ENCODE data around the gene NFIB.

The NFIB gene

DNA sequence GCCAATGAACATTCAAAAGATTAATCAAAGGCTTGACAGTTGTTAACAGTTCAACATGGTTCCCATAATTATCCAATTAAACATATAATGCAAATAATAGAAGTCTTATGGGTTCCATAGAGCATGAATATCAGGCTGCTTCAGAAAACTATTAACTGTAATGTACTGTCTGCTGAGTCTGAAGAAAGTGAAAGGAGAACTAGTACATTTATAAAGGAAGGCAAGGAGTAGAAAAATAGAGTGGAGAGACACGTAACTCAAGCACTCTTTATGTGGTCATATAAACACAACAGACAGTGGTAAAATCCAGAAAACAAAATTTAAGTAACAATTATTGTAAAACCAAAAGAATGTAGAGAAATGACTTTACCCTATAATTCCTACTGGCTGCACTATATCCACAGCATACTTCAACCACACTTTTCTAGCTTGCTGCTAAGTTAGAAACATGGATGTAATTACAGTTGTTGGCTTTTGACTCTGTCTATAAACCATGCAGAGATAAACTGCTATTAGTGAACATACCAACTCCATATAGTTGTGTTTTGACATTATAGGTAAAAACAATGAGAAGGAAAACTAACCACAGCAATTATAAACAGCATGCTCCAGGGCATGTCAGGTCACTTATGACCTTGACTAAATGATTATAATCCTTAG, 32.7 kb downstream of the NFIB start:
- in situ Hi-C loops (cut with MboI; ENCODE audit: low sequenced_read_pairs), result no loop called here

GRCh38 chr9:14279671-14280070, 34.3 kb downstream of the NFIB start:
- in situ Hi-C loops (cut with MboI; ENCODE audit: low sequenced_read_pairs), result no loop called here

DNA sequence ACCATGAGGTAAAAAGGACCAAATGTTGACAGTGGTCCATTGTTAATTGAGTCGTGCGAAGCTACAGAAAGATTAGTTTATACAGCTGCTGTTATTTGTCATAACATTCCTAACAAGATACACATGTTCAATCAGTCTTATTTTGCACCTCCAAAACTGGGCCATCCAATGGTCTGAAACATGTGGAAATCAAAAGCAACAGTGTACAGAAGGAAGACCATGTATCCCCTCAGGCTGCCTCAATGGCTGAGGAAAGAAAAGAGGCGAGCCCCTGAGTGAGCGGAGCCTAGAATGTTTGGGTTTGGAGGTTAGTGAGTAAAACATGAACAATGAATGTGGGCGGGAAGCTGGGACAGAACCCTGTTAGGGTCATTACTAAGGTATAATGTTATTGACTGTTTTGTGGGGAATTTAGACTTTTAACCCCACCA, 35.6 kb downstream of the NFIB start:
- in situ Hi-C loops (cut with MboI; ENCODE audit: low sequenced_read_pairs), result no loop called here

DNA sequence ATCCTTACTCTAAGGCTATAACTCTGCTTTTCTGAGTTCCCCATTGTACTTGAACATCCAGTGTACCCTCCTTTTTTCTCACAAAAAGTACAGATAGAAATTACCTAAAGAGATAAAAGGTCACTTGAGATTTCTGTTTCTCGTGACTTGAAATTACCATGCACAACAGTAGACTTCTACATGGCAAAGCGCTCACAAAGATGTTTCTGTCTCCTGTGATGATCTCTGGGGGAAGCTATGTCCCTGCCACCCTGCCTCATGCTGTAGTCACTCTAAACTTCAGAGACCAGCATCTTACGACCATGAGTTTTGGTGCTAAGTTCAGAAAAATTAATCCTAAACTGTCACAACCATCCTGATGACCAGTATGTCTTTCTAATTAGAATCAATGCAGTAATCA, 36.2 kb downstream of the NFIB start:
- in situ Hi-C loops (cut with MboI; ENCODE audit: low sequenced_read_pairs), result no loop called here

DNA sequence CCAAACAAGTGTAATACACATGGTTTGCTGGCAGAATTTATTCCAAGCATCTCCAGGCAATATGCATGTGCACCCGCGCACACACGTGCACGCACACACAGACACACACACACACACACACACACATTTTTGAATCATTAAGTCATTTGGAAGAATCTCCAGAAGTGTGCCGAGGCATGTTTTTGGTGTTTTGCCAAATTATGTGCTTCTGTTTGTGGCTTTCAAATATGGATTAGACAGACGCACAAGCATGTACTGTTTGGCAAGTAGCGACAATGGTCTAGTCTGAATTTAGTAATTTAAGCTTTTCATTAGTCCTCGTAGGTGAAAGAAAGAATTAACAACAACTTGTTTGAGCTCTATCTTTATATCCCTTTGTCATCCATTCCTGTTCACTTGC, 36.7 kb downstream of the NFIB start:
- in situ Hi-C loops (cut with MboI; ENCODE audit: low sequenced_read_pairs), result no loop called here

DNA sequence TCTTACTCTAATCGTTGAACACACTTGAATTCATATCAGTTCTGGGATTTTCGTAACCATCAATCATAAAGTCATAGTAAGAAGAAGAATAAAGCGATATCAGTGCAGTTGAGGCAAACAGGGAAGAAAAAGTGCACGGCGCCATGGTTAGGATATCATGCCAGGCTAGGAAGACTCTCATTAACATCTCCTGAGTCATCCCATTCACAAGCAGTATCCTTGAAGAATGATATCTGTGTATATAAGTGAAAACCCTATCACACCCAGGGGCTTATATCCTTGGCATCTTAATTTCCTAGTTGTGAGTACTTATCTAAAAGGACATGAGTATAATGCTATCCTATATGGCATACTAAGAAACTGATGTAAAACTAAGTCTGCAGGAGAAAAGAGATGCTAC, 38.6 kb downstream of the NFIB start:
- in situ Hi-C loops (cut with MboI; ENCODE audit: low sequenced_read_pairs), result no loop called here

DNA sequence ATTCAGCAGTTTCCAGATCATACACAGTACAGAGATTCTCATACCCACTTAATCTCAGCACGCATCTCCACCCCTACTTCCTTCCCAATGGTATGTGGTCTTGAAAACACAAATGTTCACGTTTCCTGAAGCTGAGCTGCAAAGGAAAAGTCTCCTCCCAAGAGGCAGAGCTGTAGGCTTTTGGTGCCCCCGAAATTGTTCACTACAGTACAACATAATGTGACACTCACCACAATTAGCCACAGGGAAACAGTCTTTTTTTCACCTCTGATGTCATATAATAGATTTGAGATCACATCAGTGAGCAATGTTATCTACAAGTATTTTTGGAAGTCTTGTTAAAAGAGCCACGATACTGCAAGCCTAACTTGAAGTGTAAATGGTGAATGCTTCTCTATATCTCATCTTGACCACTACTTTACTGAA, 40.2 kb downstream of the NFIB start:
- in situ Hi-C loops (cut with MboI; ENCODE audit: low sequenced_read_pairs), result no loop called here

GRCh38 chr9:14272927-14273528, 40.9 kb downstream of the NFIB start:
- in situ Hi-C loops (cut with MboI; ENCODE audit: low sequenced_read_pairs), result no loop called here

- in situ Hi-C loops (cut with MboI; ENCODE audit: low sequenced_read_pairs), result no loop called here
Measured at GRCh38 chr9:14271093-14271673, 42.8 kb downstream of the NFIB start.

DNA sequence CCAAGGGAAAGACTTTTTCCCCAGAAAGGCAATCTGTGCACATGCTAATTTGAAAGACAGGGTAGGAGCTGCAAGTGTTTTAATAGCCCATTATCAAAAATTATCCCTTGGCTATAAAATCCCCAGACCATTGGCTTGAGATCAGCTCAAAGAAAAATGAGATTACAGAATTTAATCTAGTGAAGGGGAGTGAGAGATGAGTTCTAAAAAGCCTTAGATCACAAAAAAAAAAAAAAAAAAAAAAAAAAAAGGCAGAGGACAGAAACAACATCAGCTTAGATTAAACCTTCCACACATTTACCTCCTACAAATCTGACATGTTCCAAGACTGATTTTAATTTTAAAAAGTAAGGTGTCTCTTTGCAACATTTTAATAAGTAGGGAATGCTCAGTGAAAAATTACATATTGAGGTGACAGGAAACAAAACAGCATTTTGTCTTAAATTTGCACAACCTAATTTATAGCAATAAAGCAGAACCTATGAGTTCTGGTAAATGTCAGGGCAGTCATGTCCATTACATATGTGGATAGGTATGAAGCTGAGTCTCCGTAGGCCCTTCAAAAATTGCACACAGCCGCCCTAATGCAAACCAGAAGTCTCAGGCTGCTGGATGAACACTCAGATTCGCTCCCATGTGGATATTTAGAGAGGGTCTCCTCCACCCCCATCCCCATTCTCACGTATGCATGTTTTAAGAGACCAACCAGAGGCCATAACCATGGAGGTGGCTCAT, 43.4 kb downstream of the NFIB start:
- in situ Hi-C loops (cut with MboI; ENCODE audit: low sequenced_read_pairs), result no loop called here

GRCh38 chr9:14269916-14270315, 44.0 kb downstream of the NFIB start:
- in situ Hi-C loops (cut with MboI; ENCODE audit: low sequenced_read_pairs), result no loop called here

- in situ Hi-C loops (cut with MboI; ENCODE audit: low sequenced_read_pairs), result no loop called here
Measured at GRCh38 chr9:14263707-14264483, 50.0 kb downstream of the NFIB start.

DNA sequence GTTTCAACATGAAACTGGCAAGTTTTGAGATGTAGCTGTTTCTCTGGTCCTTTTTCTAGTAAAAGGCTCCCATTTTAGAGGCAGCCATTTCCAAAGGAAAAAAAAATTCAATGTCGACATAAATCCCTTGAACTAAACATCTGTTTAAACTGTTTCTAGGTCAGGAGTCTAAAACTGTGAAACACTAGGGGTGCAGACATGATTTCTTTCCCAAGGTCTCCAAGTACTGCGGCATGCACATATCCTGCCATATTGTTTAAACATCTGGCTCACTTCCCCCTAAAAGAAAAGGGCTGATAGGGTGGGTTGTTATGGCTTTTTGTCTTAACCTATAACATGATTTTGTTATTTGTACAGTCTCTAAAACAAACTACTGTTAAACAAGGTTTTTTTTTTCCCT, 51.1 kb downstream of the NFIB start:
- in situ Hi-C loops (cut with MboI; ENCODE audit: low sequenced_read_pairs), result no loop called here

GRCh38 chr9:14261616-14262015, 52.3 kb downstream of the NFIB start:
- in situ Hi-C loops (cut with MboI; ENCODE audit: low sequenced_read_pairs), result no loop called here

DNA sequence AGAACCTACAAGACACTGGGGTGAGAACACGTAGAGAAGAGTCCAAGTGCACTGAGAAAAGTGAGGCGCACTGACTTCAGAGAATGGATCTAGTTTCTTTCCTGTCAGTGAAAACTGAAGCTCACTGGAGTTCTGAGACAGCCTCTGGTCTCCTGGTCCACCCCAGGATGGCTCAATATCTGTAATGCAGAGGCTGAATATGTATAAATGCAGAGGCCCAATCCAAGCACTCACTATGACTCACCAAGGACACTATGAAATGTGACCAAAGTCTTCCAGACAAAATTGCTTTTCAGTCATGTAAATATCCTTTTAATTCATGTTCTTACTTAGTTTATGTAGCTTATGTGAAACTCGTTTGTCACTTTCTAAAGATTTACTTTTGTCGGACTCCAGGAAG, 53.8 kb downstream of the NFIB start:
- in situ Hi-C loops (cut with MboI; ENCODE audit: low sequenced_read_pairs), result no loop called here

DNA sequence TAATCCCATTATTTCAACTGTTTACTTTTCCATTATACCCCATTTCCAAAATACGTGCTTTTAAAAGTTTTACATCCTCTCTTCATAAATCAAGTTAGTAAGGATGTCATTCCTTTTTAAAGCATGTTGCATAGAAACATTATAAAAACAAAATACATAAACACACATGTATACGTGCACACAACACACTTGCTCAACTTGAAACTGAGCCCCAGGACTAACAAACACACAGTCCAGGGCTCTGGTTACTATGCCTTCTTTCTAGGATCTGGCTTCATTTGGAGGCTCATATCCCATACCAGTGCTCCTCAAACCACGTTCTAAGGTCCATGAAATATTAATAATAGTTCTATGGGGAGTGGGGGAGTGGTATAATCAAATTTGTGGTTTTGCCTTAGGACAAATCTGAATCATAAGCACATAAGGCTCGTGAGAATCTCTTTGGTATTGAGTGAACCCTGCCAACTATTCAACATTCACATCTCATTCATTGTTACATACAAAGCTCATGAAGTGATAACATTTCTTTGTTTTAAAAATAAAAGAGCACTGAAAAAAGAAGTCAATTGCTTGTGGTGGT, 55.2 kb downstream of the NFIB start:
- in situ Hi-C loops (cut with MboI; ENCODE audit: low sequenced_read_pairs), result no loop called here

DNA sequence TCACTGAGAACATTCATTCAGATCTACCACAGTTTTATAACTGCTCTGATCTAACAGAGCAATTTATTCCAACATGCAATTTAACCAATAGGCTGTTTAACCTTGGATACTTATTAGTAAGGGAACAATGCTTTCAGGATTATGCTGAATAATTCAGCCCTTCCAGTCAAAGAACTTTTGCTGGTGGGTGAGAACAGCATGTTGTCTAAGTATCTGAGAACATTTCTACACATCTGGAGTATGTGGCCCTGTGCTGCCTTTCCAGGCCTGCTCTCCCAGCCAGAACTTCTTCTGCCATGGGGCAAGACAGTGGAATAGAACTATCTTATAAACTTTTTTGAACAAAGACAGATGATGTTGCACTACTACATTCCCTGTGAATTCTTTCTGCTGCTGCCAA, 55.8 kb downstream of the NFIB start:
- in situ Hi-C loops (cut with MboI; ENCODE audit: low sequenced_read_pairs), result no loop called here

DNA sequence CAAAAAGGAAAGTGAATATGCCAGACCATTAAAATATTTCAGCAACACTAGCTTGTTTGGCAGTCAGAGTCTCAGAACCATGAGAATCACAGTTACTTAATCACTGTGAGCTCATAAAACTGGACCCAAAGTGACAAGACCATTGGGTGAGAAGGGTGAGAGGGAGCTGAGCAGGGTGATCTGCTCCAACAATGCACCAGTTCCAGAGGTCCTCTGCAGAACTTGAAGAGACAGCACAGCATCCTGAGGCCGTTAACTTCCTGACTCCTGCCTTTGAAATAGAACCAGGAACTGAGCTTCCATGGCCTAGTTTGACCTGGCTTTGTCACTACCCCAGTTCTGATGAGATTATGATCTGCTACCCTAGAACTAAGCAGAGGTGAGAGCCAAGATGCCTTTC, 57.4 kb downstream of the NFIB start:
- in situ Hi-C loops (cut with MboI; ENCODE audit: low sequenced_read_pairs), result no loop called here

DNA sequence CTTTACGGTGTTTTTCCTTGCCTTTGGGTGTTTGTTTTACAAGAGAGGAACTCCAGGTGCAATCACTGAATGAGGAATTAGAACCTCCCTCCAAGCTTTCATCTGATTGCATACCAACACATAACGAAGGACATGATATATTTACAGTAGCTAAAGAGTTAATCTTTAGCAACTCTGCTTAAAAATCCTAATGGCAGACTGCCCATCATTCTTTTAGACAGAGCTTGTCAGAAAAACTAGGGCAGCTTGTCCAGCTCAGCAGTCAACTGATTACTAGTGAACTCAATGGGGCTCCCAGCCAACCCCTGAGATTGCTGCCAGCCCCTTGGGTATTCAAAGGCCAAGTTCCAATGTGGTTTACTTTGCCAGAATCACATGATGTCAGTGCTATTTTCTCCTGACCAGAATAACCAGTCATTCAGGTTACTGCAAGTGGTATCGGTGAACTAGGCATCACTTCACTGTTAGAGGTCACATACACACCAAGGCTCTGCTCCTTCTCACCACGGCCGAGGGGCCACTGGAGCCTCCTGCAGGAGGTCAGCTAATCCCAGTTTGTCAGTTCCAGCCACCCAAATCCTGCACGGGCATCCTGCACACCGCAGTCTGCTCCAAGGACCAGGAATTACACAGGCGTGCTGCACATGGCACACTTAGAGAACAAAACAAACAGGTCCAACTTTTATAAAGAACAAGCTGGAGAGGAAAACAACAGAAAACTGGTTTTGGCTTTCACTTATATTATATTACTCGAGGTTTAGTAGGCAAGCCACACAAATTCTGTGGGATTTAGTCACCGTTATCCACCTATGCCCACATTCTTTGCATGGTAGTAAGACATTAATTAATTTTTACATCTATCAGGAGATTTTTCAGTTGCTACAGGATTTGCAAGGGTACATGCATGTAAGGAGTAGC, 62.5 kb downstream of the NFIB start:
- in situ Hi-C loops (cut with MboI; ENCODE audit: low sequenced_read_pairs), result no loop called here

- in situ Hi-C loops (cut with MboI; ENCODE audit: low sequenced_read_pairs), result no loop called here
Measured at GRCh38 chr9:14250794-14251153, 63.2 kb downstream of the NFIB start.

Measured in HL-60/S4 treated with retinoic acid at 250 ng/mL for 4 days and 3 days (cell line).